CD8-positive, alpha-beta memory T cell (primary cell): ENCODE measurements around the gene PPP4R4. TPM values are rescaled to one million over a fixed set of nuclear protein-coding genes. Genes with fewer than 3 reads are reported as not detected.

Experiments
- CTCF ChIA-PET: fragments of 350-600 bp; sonication (Branson Sonifier 250); formaldehyde crosslinking; loops from one replicate; lab custom pipeline; 2021; ENCODE audit warnings: antibody characterized with exemption; lab: Charles Lee
- POLR2A ChIA-PET: fragments of 350-600 bp; sonication (Branson Sonifier 250); formaldehyde crosslinking; loops from one replicate; lab custom pipeline; 2021; ENCODE audit warnings: antibody characterized with exemption; lab: Charles Lee
- DNase-seq, 5 donors: peaks; one replicate each; pipeline versions ENCODE4 v3.0.0 to v3.0.0-alpha.2; 2020 to 2022; ENCODE audit warnings: mixed read lengths in 1 of 5
- H3K27ac ChIP-seq: one replicate; pipeline ENCODE4 v1.7.0; 2013; ENCODE audit warnings: low read depth, mild to moderate bottlenecking, low read length, moderate library complexity
- H3K27me3 ChIP-seq: 2 replicates; pipeline ENCODE4 v1.7.0; 2013; ENCODE audit warnings: low read length, mild to moderate bottlenecking; ENCODE audit not compliant: insufficient read depth, poor library complexity, severe bottlenecking
- H3K36me3 ChIP-seq: 2 replicates; pipeline ENCODE4 v1.7.0; 2013; ENCODE audit warnings: mild to moderate bottlenecking, low read length, moderate library complexity; ENCODE audit not compliant: insufficient read depth
- H3K4me1 ChIP-seq: 2 replicates; pipeline ENCODE4 v1.7.0; 2013; ENCODE audit warnings: mild to moderate bottlenecking, low read length, moderate library complexity; ENCODE audit not compliant: insufficient read depth
- H3K4me3 ChIP-seq: 2 replicates; pipeline ENCODE4 v1.7.0; 2013; ENCODE audit warnings: mild to moderate bottlenecking, low read length
- H3K9me3 ChIP-seq: 2 replicates; pipeline ENCODE4 v1.7.0; 2013; ENCODE audit warnings: mild to moderate bottlenecking, low read length
- H3K27ac Mint-ChIP-seq, 8 donors: one replicate each; pipeline ENCODE4 v1.8.0; 2020 to 2021; ENCODE audit warnings: mixed read lengths in 8 of 8, mild to moderate bottlenecking in 6 of 8, inconsistent platforms in 3 of 8, moderate library complexity in 3 of 8
- H3K27me3 Mint-ChIP-seq, 2 donors: one replicate each; pipeline ENCODE4 v1.8.0; 2020 to 2021; ENCODE audit warnings: mixed read lengths in 2 of 2, mild to moderate bottlenecking in 1 of 2, moderate library complexity in 1 of 2
- H3K36me3 Mint-ChIP-seq, 3 donors: one replicate each; pipeline ENCODE4 v1.8.0; 2020 to 2021; ENCODE audit warnings: mixed read lengths in 3 of 3, inconsistent platforms in 1 of 3, mild to moderate bottlenecking in 1 of 3
- H3K4me1 Mint-ChIP-seq, 3 donors: one replicate each; pipeline ENCODE4 v1.8.0; 2020 to 2021; ENCODE audit warnings: mixed read lengths in 3 of 3, inconsistent platforms in 1 of 3, mild to moderate bottlenecking in 1 of 3
- H3K4me3 Mint-ChIP-seq, 7 donors: one replicate each; pipeline ENCODE4 v1.8.0; 2020 to 2021; ENCODE audit warnings: mixed read lengths in 7 of 7, mild to moderate bottlenecking in 6 of 7, moderate library complexity in 4 of 7, inconsistent platforms in 2 of 7
- H3K9me3 Mint-ChIP-seq, 5 donors: one replicate each; pipeline ENCODE4 v1.8.0; 2020 to 2022; ENCODE audit warnings: mixed read lengths in 5 of 5, mild to moderate bottlenecking in 3 of 5, moderate library complexity in 2 of 5, inconsistent platforms in 1 of 5
- polyA plus RNA-seq: library from polyadenylated mRNA; unstranded; fragments of 300-500 nt; fragmentation: Illumina TruSeq; gene quantifications from one replicate; pipeline ENCODE4 v1.2.3, GENCODE V29; 2021
- total RNA-seq, 2 experiments: library from RNA; stranded (reverse); gene quantifications; one replicate each; pipeline ENCODE4 v1.2.3, GENCODE V29; 2021

Gene PPP4R4
- total and polyA plus RNA-seq, 3 experiments from 2014 or later = 0.17 to 1.8 (median 1.2) TPM

GRCh38 chr14:94173471-94173884 lies 644 bp upstream of the PPP4R4 start:
- peak overlapping the region in 6 of 8 donors; percentile 47 to 90 (median 78) for H3K27ac Mint-ChIP-seq
- peaks cover 10% of the 10 kb centered on the region for H3K4me1 ChIP-seq
- H3K36me3 ChIP-seq = no peaks in the 10 kb centered on the region
- peak overlapping the region; percentile 77 for H3K4me3 ChIP-seq
- no peaks in the 10 kb centered on the region for H3K9me3 ChIP-seq
- no peaks in the 10 kb centered on the region for H3K27me3 ChIP-seq
- POLR2A ChIA-PET = no interaction called here
- DNase-seq = peak in 1 of 5 donors; percentile 1
- CTCF ChIA-PET = interaction anchor here (0.7 to 2.8 kb wide), 2 partner anchors 12 to 137 kb away, joined by 3 to 12 read pairs; no protein-coding TSS in a partner anchor
- no peaks in the 10 kb centered on the region for H3K36me3 Mint-ChIP-seq
- H3K9me3 Mint-ChIP-seq = no peaks in the 10 kb centered on the region
- peak overlapping the region; percentile 81 to 96 (median 85) for H3K4me3 Mint-ChIP-seq
- no peak overlapping the region for H3K27ac ChIP-seq
- peaks cover 16 to 29% (median 24%) of the 10 kb centered on the region in 3 donors for H3K4me1 Mint-ChIP-seq
- H3K27me3 Mint-ChIP-seq = peaks cover 17 to 26% of the 10 kb centered on the region in 2 donors

- ChIA-PET CTCF (interaction anchor here (1.2 to 2.8 kb wide), 7 partner anchors 13 to 235 kb away, joined by 4 to 14 read pairs (median 5); no protein-coding TSS in a partner anchor), POLR2A (interaction anchor here (0.6 kb wide), 1 partner anchor 38 kb away, joined by 3 read pairs; no protein-coding TSS in a partner anchor)
- H3K36me3 ChIP-seq = no peaks in the 10 kb centered on the region
- H3K4me1 ChIP-seq = peaks cover 10% of the 10 kb centered on the region
- H3K27me3 ChIP-seq = no peaks in the 10 kb centered on the region
- no peak overlapping the region for H3K27ac ChIP-seq
- H3K9me3 Mint-ChIP-seq = no peaks in the 10 kb centered on the region
- no peaks in the 10 kb centered on the region for H3K36me3 Mint-ChIP-seq
- H3K9me3 ChIP-seq = no peaks in the 10 kb centered on the region
- H3K27ac Mint-ChIP-seq = no peak overlapping the region
- H3K4me3 ChIP-seq = no peak overlapping the region
- H3K4me3 Mint-ChIP-seq = peak overlapping the region; percentile 65 to 83 (median 68)
- peaks cover 23 to 35% of the 10 kb centered on the region in 2 donors for H3K27me3 Mint-ChIP-seq
- DNase-seq = no peak
- H3K4me1 Mint-ChIP-seq = peaks cover 16 to 29% (median 24%) of the 10 kb centered on the region in 3 donors
These were observed 485 bp downstream of the PPP4R4 start for GRCh38 chr14:94174604-94175010.

GRCh38 chr14:94175011-94175745 lies 1.1 kb downstream of the PPP4R4 start:
- Mint-ChIP-seq H3K9me3 (no peaks in the 10 kb centered on the region), H3K27ac (peak overlapping the region in 5 of 8 donors; percentile 7 to 84 (median 48)), H3K4me1 (peaks cover 16 to 29% (median 24%) of the 10 kb centered on the region in 3 donors), H3K27me3 (peaks cover 24 to 40% of the 10 kb centered on the region in 2 donors), H3K36me3 (no peaks in the 10 kb centered on the region), H3K4me3 (peak overlapping the region; percentile 65 to 92 (median 68))
- no peak overlapping the region for H3K27ac ChIP-seq
- no peak overlapping the region for H3K4me3 ChIP-seq
- no peaks in the 10 kb centered on the region for H3K36me3 ChIP-seq
- no peaks in the 10 kb centered on the region for H3K27me3 ChIP-seq
- peak in 1 of 5 donors; percentile 52 for DNase-seq
- POLR2A ChIA-PET = interaction anchor here (0.5 to 0.8 kb wide), 3 partner anchors 38 to 148 kb away, joined by 3 to 4 read pairs (median 3); partner anchors contain the start of genes DDX24 and IFI27L1
- no peaks in the 10 kb centered on the region for H3K9me3 ChIP-seq
- CTCF ChIA-PET = interaction anchor here (1.2 to 2.8 kb wide), 7 partner anchors 13 to 235 kb away, joined by 4 to 14 read pairs (median 5); no protein-coding TSS in a partner anchor
- peaks cover 10% of the 10 kb centered on the region for H3K4me1 ChIP-seq

- ChIA-PET POLR2A (interaction anchor here (0.8 kb wide), 1 partner anchor 94 kb away, joined by 4 read pairs; the partner anchor contains the start of genes DDX24 and IFI27L1), CTCF (interaction anchor here (1.2 to 2.8 kb wide), 6 partner anchors 14 to 236 kb away, joined by 4 to 14 read pairs (median 8); no protein-coding TSS in a partner anchor)
- DNase-seq = no peak
- H3K9me3 Mint-ChIP-seq = no peaks in the 10 kb centered on the region
- Histone ChIP-seq H3K27ac (no peak overlapping the region), H3K36me3 (no peaks in the 10 kb centered on the region), H3K27me3 (no peaks in the 10 kb centered on the region), H3K9me3 (no peaks in the 10 kb centered on the region), H3K4me1 (peaks cover 10% of the 10 kb centered on the region), H3K4me3 (no peak overlapping the region)
- H3K27ac Mint-ChIP-seq = peak overlapping the region in 2 of 8 donors; percentile 7 to 9
- no peaks in the 10 kb centered on the region for H3K36me3 Mint-ChIP-seq
- peaks cover 20 to 35% (median 30%) of the 10 kb centered on the region in 3 donors for H3K4me1 Mint-ChIP-seq
- peaks cover 27 to 45% of the 10 kb centered on the region in 2 donors for H3K27me3 Mint-ChIP-seq
- peak overlapping the region; percentile 21 to 92 (median 68) for H3K4me3 Mint-ChIP-seq
These were observed 1.6 kb downstream of the PPP4R4 start for GRCh38 chr14:94175747-94176146.

GRCh38 chr14:94176808-94177207 lies 2.7 kb downstream of the PPP4R4 start:
- Mint-ChIP-seq H3K27me3 (peaks cover 27 to 45% of the 10 kb centered on the region in 2 donors), H3K36me3 (no peaks in the 10 kb centered on the region), H3K9me3 (no peaks in the 10 kb centered on the region), H3K4me3 (peak overlapping the region in 1 of 7 donors; percentile 60), H3K4me1 (peaks cover 24 to 40% (median 35%) of the 10 kb centered on the region in 3 donors), H3K27ac (no peak overlapping the region)
- ChIA-PET CTCF (no interaction called here), POLR2A (no interaction called here)
- Histone ChIP-seq H3K36me3 (no peaks in the 10 kb centered on the region), H3K27me3 (no peaks in the 10 kb centered on the region), H3K27ac (no peak overlapping the region), H3K4me1 (peaks cover 10% of the 10 kb centered on the region), H3K9me3 (no peaks in the 10 kb centered on the region), H3K4me3 (no peak overlapping the region)
- DNase-seq = no peak

- Histone ChIP-seq H3K9me3 (no peaks in the 10 kb centered on the region), H3K27me3 (no peaks in the 10 kb centered on the region), H3K4me1 (peaks cover 10% of the 10 kb centered on the region), H3K4me3 (no peak overlapping the region), H3K27ac (no peak overlapping the region), H3K36me3 (no peaks in the 10 kb centered on the region)
- peaks cover 24 to 40% (median 35%) of the 10 kb centered on the region in 3 donors for H3K4me1 Mint-ChIP-seq
- POLR2A ChIA-PET = interaction anchor here (0.6 kb wide), 1 partner anchor 953 kb away, joined by 3 read pairs; no protein-coding TSS in a partner anchor
- no peak overlapping the region for H3K4me3 Mint-ChIP-seq
- H3K36me3 Mint-ChIP-seq = no peaks in the 10 kb centered on the region
- peaks cover 27 to 45% of the 10 kb centered on the region in 2 donors for H3K27me3 Mint-ChIP-seq
- CTCF ChIA-PET = interaction anchor here (3.6 kb wide), 1 partner anchor 42 kb away, joined by 22 read pairs; no protein-coding TSS in a partner anchor
- no peak overlapping the region for H3K27ac Mint-ChIP-seq
- DNase-seq = no peak
- H3K9me3 Mint-ChIP-seq = no peaks in the 10 kb centered on the region
These were observed 3.7 kb downstream of the PPP4R4 start for GRCh38 chr14:94177806-94178205.

GRCh38 chr14:94179244-94179643 lies 5.1 kb downstream of the PPP4R4 start:
- H3K4me3 ChIP-seq = no peak overlapping the region
- no peak overlapping the region for H3K4me3 Mint-ChIP-seq
- no peak overlapping the region for H3K27ac ChIP-seq
- H3K36me3 Mint-ChIP-seq = no peaks in the 10 kb centered on the region
- no peaks in the 10 kb centered on the region for H3K9me3 Mint-ChIP-seq
- peaks cover 17 to 32% (median 27%) of the 10 kb centered on the region in 3 donors for H3K4me1 Mint-ChIP-seq
- DNase-seq = no peak
- H3K4me1 ChIP-seq = peaks cover 5% of the 10 kb centered on the region
- peaks cover 22 to 45% of the 10 kb centered on the region in 2 donors for H3K27me3 Mint-ChIP-seq
- no peaks in the 10 kb centered on the region for H3K27me3 ChIP-seq
- CTCF ChIA-PET = interaction anchor here (2.4 to 3.9 kb wide), 4 partner anchors 40 to 240 kb away, joined by 16 to 40 read pairs (median 20); no protein-coding TSS in a partner anchor
- no peak overlapping the region for H3K27ac Mint-ChIP-seq
- no peaks in the 10 kb centered on the region for H3K36me3 ChIP-seq
- POLR2A ChIA-PET = no interaction called here
- H3K9me3 ChIP-seq = no peaks in the 10 kb centered on the region
